PC-9 (cell line): ENCODE measurements around the gene USH1G.

Source experiments
- EZH2 ChIP-seq: fragments of 200-600 bp; sonication (generic); IDR thresholded peaks from 2 replicates; pipeline ENCODE4 v1.8.0; 2017; ENCODE audit warnings: antibody characterized with exemption, low read depth
- TF ChIP-seq, protein P1 (sequence below): fragments of 200-600 bp; sonication (generic); conservative IDR thresholded peaks from 2 replicates; pipeline ENCODE4 v1.6.1; 2017; ENCODE audit warnings: mixed run types, antibody characterized with exemption, mild to moderate bottlenecking, moderate library complexity

DNA sequence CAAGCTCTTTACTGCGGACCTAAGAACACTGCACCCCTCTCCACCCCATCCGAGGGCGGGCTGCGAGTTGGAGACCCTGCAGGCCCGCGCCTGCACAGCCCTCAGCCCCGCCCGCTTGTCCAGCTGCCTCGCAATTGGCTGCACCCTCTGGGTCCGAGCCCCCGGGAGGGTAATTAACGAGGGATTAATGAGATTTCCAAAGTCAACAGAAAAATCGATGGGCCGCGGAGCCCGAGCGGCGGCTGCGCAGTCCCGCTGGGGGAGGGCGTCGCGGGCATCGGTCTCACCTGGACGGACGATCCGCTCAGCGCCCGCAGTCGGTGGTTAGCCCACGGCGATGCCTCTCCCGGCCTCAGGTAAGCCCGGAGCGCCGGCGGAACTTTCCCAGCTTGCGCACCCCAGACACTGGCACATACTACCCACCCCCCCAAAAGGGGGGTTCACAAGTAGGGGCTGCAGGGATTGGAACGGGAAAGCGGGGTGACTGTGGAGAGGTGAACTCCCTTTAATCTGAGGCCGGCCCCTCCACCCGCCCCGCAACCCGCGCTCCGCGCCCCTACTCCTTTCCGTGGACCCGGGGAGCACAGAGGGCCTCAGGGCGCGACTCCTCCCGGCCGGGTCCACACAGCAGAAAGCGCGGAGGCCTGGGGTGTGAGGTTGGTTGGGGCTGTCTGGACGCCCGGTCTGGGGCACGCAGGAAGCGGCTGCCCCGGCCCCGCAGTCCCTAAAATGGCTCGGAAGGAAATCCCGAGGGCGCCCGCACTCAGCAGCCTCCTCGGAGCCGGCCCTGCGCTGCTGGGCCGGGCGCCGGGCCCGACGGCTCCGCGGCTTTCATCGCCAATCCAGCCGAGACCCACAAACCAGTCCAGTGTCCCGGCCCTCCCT lies 12.8 kb upstream of the USH1G start, which contains the start of gene OTOP3:
- TF ChIP-seq, protein P1, sequence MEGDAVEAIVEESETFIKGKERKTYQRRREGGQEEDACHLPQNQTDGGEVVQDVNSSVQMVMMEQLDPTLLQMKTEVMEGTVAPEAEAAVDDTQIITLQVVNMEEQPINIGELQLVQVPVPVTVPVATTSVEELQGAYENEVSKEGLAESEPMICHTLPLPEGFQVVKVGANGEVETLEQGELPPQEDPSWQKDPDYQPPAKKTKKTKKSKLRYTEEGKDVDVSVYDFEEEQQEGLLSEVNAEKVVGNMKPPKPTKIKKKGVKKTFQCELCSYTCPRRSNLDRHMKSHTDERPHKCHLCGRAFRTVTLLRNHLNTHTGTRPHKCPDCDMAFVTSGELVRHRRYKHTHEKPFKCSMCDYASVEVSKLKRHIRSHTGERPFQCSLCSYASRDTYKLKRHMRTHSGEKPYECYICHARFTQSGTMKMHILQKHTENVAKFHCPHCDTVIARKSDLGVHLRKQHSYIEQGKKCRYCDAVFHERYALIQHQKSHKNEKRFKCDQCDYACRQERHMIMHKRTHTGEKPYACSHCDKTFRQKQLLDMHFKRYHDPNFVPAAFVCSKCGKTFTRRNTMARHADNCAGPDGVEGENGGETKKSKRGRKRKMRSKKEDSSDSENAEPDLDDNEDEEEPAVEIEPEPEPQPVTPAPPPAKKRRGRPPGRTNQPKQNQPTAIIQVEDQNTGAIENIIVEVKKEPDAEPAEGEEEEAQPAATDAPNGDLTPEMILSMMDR, result no peak
- no peak for TF ChIP-seq EZH2
